Tibial artery (tissue), 4 donors: ENCODE data around the gene TTC22.

Source experiments
- DNase-seq, 2 donors: peaks; one replicate each; pipeline ENCODE4 v3.0.0-alpha.2; 2019
- H3K27ac ChIP-seq, 2 donors: fragments of 200-600 bp; sonication (generic) in 1 of 2; 1 replicate in 1 of 2; 2 replicates in 1 of 2; pipeline ENCODE4 v1.5.1; 2018 to 2019; ENCODE audit warnings: mild to moderate bottlenecking in 1 of 2
- H3K27me3 ChIP-seq, 2 donors: fragments of 200-600 bp; sonication (generic) in 1 of 2; one replicate each; pipeline versions ENCODE4 v1.5.1 to v1.6.0; 2016 to 2019
- H3K36me3 ChIP-seq, 3 donors: fragments of 200-600 bp; sonication (generic) in 2 of 3; one replicate each; pipeline ENCODE4 v1.5.1; 2016 to 2019; ENCODE audit warnings: mild to moderate bottlenecking in 2 of 3
- H3K4me1 ChIP-seq, 4 donors: fragments of 200-600 bp; sonication (generic) in 2 of 4; 1 replicate in 3 of 4; 2 replicates in 1 of 4; pipeline ENCODE4 v1.5.1; 2016 to 2019
- H3K4me3 ChIP-seq, 2 donors: fragments of 200-600 bp; sonication (generic) in 1 of 2; 1 replicate in 1 of 2; 2 replicates in 1 of 2; pipeline ENCODE4 v1.5.1; 2018 to 2019; ENCODE audit warnings: mild to moderate bottlenecking in 2 of 2
- H3K9me3 ChIP-seq, 3 donors: fragments of 200-600 bp; sonication (generic) in 1 of 3; one replicate each; pipeline ENCODE4 v1.5.1; 2016 to 2019
- CTCF ChIP-seq, 2 experiments: fragments of 200-600 bp in 1 of 2; fragments of 450-650 bp in 1 of 2; IDR thresholded peaks; one replicate each; pipeline ENCODE4 v1.5.1; 2017 to 2019; ENCODE audit warnings: antibody characterized with exemption in 2 of 2, mild to moderate bottlenecking in 1 of 2, moderate library complexity in 1 of 2
- intact Hi-C: fragments of 100-400 bp; cut with DNase I; formaldehyde crosslinking; loops from one replicate; pipeline ENCODE4 v1.15.0; 2023; ENCODE audit warnings: low total_unique reads

The TTC22 gene

DNA sequence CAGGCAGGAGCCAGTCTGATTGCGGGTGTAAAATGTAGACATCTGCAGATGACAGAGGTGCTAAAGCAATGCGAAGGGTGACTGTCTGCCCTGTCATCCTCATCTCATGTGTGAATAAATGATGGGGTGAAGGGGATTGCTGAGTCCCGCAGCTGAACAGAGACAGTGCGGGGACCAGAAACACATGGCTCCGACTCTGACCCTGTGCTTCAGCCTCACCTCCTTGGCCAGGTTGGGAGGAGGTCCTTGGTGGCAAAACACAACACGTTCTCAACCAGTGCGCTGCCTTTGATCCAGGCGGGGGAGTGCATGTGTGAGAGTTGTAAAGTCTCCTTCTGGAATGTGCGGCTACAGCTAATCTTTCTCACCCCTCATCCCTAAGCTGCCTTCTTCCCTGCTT, 32.0 kb upstream of the TTC22 start:
- TF ChIP-seq CTCF (IDR thresholded peaks at IDR 0.05), result no peak
- DNase-seq, result peak in 1 of 2 donors; percentile 34

DNA sequence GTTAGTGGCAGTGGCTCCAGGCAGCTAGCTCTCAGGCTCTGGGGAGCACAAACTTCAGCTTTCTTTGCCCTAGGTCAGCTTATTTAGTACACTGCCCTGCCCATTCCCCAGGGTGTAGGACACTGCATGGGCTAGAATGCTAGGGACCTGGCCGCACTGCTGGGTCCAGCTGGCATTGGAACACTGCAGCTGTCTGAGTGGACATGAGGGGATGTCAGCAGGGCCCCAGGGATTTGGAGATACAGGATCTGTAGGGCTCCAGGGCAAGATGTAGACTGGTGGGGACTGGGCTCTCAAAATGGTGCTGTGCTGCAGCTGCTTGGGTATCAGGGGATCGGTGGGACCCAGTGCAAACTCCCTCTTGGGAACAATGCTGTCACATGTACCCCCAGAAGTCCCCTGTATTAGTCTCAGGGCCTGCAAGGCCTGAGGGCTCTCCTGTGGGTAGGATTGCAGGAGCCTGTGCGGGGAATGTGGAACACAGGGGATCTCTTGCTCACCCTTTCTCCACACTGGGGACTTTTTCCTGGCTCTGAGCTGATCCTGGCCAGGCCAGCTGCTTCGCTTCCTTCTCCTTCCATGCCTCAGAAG, 25.2 kb upstream of the TTC22 start:
- peak in 1 of 2 donors; percentile 35 for DNase-seq
- no peak overlapping the region for H3K4me3 ChIP-seq
- TF ChIP-seq CTCF (IDR thresholded peaks at IDR 0.05), result no peak
- peaks cover 0 to 6% of the 10 kb centered on the region in 2 donors for H3K27me3 ChIP-seq
- H3K36me3 ChIP-seq, result peaks cover 0 to 3% (median 0%) of the 10 kb centered on the region in 3 donors
- H3K4me1 ChIP-seq, result no peaks in the 10 kb centered on the region
- no peak overlapping the region for H3K27ac ChIP-seq
- intact Hi-C loops, result no loop called here
- peaks cover 0 to 33% (median 14%) of the 10 kb centered on the region in 3 donors for H3K9me3 ChIP-seq

More for the DNA sequence above, 32.0 kb upstream of the TTC22 start:
- intact Hi-C loops, result no loop called here
- Histone ChIP-seq H3K36me3 (no peaks in the 10 kb centered on the region), H3K27ac (no peak overlapping the region), H3K27me3 (peaks cover 0 to 19% of the 10 kb centered on the region in 2 donors), H3K9me3 (peaks cover 0 to 26% (median 8%) of the 10 kb centered on the region in 3 donors), H3K4me1 (no peaks in the 10 kb centered on the region), H3K4me3 (no peak overlapping the region)

GRCh38 chr1:54825696-54826095, 24.6 kb upstream of the TTC22 start:
- H3K36me3 ChIP-seq, result peaks cover 0 to 3% (median 0%) of the 10 kb centered on the region in 3 donors
- no peak overlapping the region for H3K27ac ChIP-seq
- H3K4me1 ChIP-seq, result no peaks in the 10 kb centered on the region
- H3K9me3 ChIP-seq, result peaks cover 0 to 27% (median 14%) of the 10 kb centered on the region in 3 donors
- no peak for TF ChIP-seq CTCF (IDR thresholded peaks at IDR 0.05)
- H3K27me3 ChIP-seq, result peaks cover 0 to 6% of the 10 kb centered on the region in 2 donors
- H3K4me3 ChIP-seq, result no peak overlapping the region
- peak in 1 of 2 donors; percentile 44 for DNase-seq
- intact Hi-C loops, result no loop called here

- peaks cover 0 to 20% (median 12%) of the 10 kb centered on the region in 3 donors for H3K9me3 ChIP-seq
- intact Hi-C loops, result no loop called here
- peaks cover 0 to 3% (median 0%) of the 10 kb centered on the region in 3 donors for H3K36me3 ChIP-seq
- DNase-seq, result no peak
- no peak overlapping the region for H3K4me3 ChIP-seq
- no peak overlapping the region for H3K27ac ChIP-seq
- TF ChIP-seq CTCF (IDR thresholded peaks at IDR 0.05), result no peak
- no peaks in the 10 kb centered on the region for H3K4me1 ChIP-seq
- peaks cover 0 to 4% of the 10 kb centered on the region in 2 donors for H3K27me3 ChIP-seq
These were observed 22.5 kb upstream of the TTC22 start for GRCh38 chr1:54823670-54824069.

GRCh38 chr1:54819733-54820132, 18.6 kb upstream of the TTC22 start:
- TF ChIP-seq CTCF (IDR thresholded peaks at IDR 0.05), result no peak
- no peaks in the 10 kb centered on the region for H3K4me1 ChIP-seq
- no peaks in the 10 kb centered on the region for H3K36me3 ChIP-seq
- peaks cover 0 to 5% of the 10 kb centered on the region in 2 donors for H3K27me3 ChIP-seq
- H3K9me3 ChIP-seq, result peaks cover 0 to 7% (median 4%) of the 10 kb centered on the region in 3 donors
- no peak overlapping the region for H3K27ac ChIP-seq
- DNase-seq, result no peak
- intact Hi-C loops, result loop anchor here (10.0 kb wide), 1 partner anchor 315 kb away; no protein-coding TSS in a partner anchor
- H3K4me3 ChIP-seq, result no peak overlapping the region
